Measurements from ENCODE around the gene KIAA1210. TPM values are rescaled to one million over a fixed set of nuclear protein-coding genes. Genes with fewer than 3 reads are reported as not detected.

Gene KIAA1210
- total and polyA plus RNA-seq, 10 of the 15 experiments (the other 5 are each of a cell fraction or from before 2014, with no cell fraction given) = 0.01 TPM; not detected in 9

DNA sequence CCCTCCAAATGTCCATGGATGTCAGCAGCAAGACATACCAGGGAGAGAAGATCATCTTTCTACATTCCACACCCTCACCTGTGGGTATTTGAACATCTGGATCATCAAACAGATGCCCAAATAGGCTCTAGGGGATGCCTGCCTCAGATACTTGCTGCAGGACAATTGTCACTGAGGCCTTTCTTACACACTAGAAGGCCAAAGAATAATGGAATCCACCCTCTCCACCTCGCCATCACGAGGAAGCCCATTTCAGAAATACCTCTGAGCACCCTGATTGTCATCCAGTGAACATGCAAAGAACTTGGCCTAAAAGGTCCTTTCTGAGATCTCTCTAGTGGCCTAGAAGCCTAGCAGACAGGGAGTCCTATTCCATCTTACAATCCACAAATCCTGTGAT is 6.9 kb upstream of the KIAA1210 start (continued):
- TF ChIP-seq KLF5 (IDR thresholded peaks at IDR 0.05; ENCODE audit: partially characterized antibody) (no peak), SRF (IDR thresholded peaks at IDR 0.05; ENCODE audit: low read depth in 2 of 2, low read length in 2 of 2) (no peak), HDGF (IDR thresholded peaks at IDR 0.05) (no peak), SMC3 (IDR thresholded peaks at IDR 0.05; ENCODE audit: borderline replicate concordance, low read length) (no peak)

DNA sequence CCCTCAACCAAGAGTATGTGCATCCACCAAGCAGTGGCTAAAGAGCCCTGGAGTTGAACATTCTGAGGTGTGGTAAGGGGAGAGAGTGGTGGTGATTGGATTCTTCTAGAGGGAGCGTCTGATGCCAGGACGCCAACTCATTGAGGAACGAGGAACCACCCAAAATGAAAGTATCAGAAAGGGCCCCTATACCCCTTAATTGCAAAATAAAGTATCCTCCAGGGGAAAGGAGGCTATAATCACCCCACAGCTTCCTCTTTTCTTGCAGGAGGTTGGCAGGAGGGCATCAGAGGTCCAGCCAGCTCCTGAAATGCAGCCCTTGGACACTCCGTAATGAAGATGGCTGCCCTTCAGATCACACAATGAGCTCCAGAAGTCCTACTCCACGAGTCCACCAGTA is 5.3 kb upstream of the KIAA1210 start:
- Histone ChIP-seq H3K4me3 (no peak overlapping the region), H3K36me3 (ENCODE audit: control insufficient read depth in 2 of 2, insufficient read depth in 2 of 2, low read length in 1 of 2) (no peaks in the 10 kb centered on the region), H4K20me1 (ENCODE audit: control insufficient read depth, insufficient read depth) (no peaks in the 10 kb centered on the region), H3K27ac (ENCODE audit: control insufficient read depth, insufficient read depth) (no peak overlapping the region), H3K4me2 (ENCODE audit: control insufficient read depth, insufficient read depth) (no peak overlapping the region), H2AFZ (ENCODE audit: control insufficient read depth, low read depth, low read length) (no peak overlapping the region), H3K4me1 (ENCODE audit: control insufficient read depth, insufficient read depth, low read length) (no peaks in the 10 kb centered on the region), H3K79me2 (ENCODE audit: control insufficient read depth, insufficient read depth, low read length) (no peaks in the 10 kb centered on the region), H3K27me3 (replicated peaks in 1 of 2; ENCODE audit: control insufficient read depth in 2 of 2, insufficient read depth in 2 of 2, low read length in 1 of 2) (no peaks in the 10 kb centered on the region; a peak in 3 of 4 replicates), H3K9me3 (replicated peaks; ENCODE audit: control insufficient read depth, insufficient read depth, low read length) (no peaks in the 10 kb centered on the region), H3K9ac (ENCODE audit: control insufficient read depth, insufficient read depth, low read length) (no peak overlapping the region)
- SMC1A ChIA-PET (ENCODE audit: uncharacterized antibody, unreplicated experiment) = interaction anchor here (1.9 kb wide), 1 partner anchor 16 kb away, joined by 7 read pairs; no protein-coding TSS in a partner anchor
- DNase-seq (ENCODE audit: low read depth, low spot score) (no peak), FAIRE-seq (no peak), ATAC-seq (no peak)
- intact Hi-C loops (cut with micrococcal nuclease; ENCODE audit: unreplicated experiment) (loop anchor here (5.0 kb wide), 1 partner anchor 134 kb away; no protein-coding TSS in a partner anchor), in situ Hi-C loops (cut with MboI) (no loop called here)
- POLR2A ChIA-PET = no interaction called here
- RAD21 ChIA-PET (ENCODE audit: unreplicated experiment) = no interaction called here
- CTCF ChIA-PET = no interaction called here
- BruUV-seq (replicated peaks) = no TSS peak
- WGBS (ENCODE audit: insufficient coverage, insufficient replicate concordance, low lambda C conversion rate, missing lambda C conversion rate) = 19% methylated on average over 5 of the region's 5 CpGs
- TF ChIP-seq NR2F1 (conservative IDR thresholded peaks at IDR 0.05) = no peak
- TF ChIP-seq, protein P1, sequence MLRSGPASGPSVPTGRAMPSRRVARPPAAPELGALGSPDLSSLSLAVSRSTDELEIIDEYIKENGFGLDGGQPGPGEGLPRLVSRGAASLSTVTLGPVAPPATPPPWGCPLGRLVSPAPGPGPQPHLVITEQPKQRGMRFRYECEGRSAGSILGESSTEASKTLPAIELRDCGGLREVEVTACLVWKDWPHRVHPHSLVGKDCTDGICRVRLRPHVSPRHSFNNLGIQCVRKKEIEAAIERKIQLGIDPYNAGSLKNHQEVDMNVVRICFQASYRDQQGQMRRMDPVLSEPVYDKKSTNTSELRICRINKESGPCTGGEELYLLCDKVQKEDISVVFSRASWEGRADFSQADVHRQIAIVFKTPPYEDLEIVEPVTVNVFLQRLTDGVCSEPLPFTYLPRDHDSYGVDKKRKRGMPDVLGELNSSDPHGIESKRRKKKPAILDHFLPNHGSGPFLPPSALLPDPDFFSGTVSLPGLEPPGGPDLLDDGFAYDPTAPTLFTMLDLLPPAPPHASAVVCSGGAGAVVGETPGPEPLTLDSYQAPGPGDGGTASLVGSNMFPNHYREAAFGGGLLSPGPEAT (IDR thresholded peaks at IDR 0.05; ENCODE audit: low read depth) = no peak
- no peak for TF ChIP-seq HDAC6 (IDR thresholded peaks at IDR 0.05; ENCODE audit: unreplicated experiment)
- TF ChIP-seq MTA3 (IDR thresholded peaks at IDR 0.05; ENCODE audit: borderline replicate concordance, low read length) = no peak
- TF ChIP-seq, protein P2, sequence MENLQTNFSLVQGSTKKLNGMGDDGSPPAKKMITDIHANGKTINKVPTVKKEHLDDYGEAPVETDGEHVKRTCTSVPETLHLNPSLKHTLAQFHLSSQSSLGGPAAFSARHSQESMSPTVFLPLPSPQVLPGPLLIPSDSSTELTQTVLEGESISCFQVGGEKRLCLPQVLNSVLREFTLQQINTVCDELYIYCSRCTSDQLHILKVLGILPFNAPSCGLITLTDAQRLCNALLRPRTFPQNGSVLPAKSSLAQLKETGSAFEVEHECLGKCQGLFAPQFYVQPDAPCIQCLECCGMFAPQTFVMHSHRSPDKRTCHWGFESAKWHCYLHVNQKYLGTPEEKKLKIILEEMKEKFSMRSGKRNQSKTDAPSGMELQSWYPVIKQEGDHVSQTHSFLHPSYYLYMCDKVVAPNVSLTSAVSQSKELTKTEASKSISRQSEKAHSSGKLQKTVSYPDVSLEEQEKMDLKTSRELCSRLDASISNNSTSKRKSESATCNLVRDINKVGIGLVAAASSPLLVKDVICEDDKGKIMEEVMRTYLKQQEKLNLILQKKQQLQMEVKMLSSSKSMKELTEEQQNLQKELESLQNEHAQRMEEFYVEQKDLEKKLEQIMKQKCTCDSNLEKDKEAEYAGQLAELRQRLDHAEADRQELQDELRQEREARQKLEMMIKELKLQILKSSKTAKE (IDR thresholded peaks at IDR 0.05; ENCODE audit: low read depth, poor library complexity, severe bottlenecking) = no peak
- no peak for TF ChIP-seq SRF (IDR thresholded peaks at IDR 0.05; ENCODE audit: low read depth in 2 of 2, low read length in 2 of 2)
- TF ChIP-seq ATF7 (IDR thresholded peaks at IDR 0.05; ENCODE audit: low read depth) = no peak
- TF ChIP-seq, protein P3, sequence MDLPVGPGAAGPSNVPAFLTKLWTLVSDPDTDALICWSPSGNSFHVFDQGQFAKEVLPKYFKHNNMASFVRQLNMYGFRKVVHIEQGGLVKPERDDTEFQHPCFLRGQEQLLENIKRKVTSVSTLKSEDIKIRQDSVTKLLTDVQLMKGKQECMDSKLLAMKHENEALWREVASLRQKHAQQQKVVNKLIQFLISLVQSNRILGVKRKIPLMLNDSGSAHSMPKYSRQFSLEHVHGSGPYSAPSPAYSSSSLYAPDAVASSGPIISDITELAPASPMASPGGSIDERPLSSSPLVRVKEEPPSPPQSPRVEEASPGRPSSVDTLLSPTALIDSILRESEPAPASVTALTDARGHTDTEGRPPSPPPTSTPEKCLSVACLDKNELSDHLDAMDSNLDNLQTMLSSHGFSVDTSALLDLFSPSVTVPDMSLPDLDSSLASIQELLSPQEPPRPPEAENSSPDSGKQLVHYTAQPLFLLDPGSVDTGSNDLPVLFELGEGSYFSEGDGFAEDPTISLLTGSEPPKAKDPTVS (IDR thresholded peaks at IDR 0.05; ENCODE audit: low read depth, low read length) = no peak
- no peak for TF ChIP-seq POLR2AphosphoS2 (IDR thresholded peaks at IDR 0.05; ENCODE audit: low read depth, low read length)
- TF ChIP-seq, protein P4, sequence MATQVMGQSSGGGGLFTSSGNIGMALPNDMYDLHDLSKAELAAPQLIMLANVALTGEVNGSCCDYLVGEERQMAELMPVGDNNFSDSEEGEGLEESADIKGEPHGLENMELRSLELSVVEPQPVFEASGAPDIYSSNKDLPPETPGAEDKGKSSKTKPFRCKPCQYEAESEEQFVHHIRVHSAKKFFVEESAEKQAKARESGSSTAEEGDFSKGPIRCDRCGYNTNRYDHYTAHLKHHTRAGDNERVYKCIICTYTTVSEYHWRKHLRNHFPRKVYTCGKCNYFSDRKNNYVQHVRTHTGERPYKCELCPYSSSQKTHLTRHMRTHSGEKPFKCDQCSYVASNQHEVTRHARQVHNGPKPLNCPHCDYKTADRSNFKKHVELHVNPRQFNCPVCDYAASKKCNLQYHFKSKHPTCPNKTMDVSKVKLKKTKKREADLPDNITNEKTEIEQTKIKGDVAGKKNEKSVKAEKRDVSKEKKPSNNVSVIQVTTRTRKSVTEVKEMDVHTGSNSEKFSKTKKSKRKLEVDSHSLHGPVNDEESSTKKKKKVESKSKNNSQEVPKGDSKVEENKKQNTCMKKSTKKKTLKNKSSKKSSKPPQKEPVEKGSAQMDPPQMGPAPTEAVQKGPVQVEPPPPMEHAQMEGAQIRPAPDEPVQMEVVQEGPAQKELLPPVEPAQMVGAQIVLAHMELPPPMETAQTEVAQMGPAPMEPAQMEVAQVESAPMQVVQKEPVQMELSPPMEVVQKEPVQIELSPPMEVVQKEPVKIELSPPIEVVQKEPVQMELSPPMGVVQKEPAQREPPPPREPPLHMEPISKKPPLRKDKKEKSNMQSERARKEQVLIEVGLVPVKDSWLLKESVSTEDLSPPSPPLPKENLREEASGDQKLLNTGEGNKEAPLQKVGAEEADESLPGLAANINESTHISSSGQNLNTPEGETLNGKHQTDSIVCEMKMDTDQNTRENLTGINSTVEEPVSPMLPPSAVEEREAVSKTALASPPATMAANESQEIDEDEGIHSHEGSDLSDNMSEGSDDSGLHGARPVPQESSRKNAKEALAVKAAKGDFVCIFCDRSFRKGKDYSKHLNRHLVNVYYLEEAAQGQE (IDR thresholded peaks at IDR 0.05; ENCODE audit: low read depth, low read length) = no peak
- TF ChIP-seq BRCA1 (IDR thresholded peaks at IDR 0.05; ENCODE audit: low read depth, low read length) = no peak
- TF ChIP-seq MEF2B (IDR thresholded peaks at IDR 0.05; ENCODE audit: partially characterized antibody, poor library complexity, severe bottlenecking) = no peak
